Ishikawa (cell line): Measurements from ENCODE around the gene CCDC15.

ENCODE experiments used
- CEBPB ChIP-seq: IDR thresholded peaks from 2 replicates; pipeline ENCODE4 v1.6.1; 2012
- CREB1 ChIP-seq: IDR thresholded peaks from 2 replicates; pipeline ENCODE4 v1.6.1; 2012; ENCODE audit warnings: low read depth
- EGR1 ChIP-seq: IDR thresholded peaks from 2 replicates; pipeline ENCODE4 v1.6.1; 2012
- EP300 ChIP-seq: IDR thresholded peaks from 2 replicates; pipeline ENCODE4 v1.6.1; 2012; ENCODE audit warnings: borderline replicate concordance
- FOXM1 ChIP-seq: IDR thresholded peaks from 2 replicates; pipeline ENCODE4 v1.6.1; 2012; ENCODE audit warnings: low read depth, borderline replicate concordance
- NFIC ChIP-seq: IDR thresholded peaks from 2 replicates; pipeline ENCODE4 v1.6.1; 2012
- RAD21 ChIP-seq: IDR thresholded peaks from 2 replicates; pipeline ENCODE4 v1.6.1; 2012; ENCODE audit warnings: low read depth
- YY1 ChIP-seq: IDR thresholded peaks from 2 replicates; pipeline ENCODE4 v1.6.1; 2012; ENCODE audit warnings: low read depth
- ZBTB7A ChIP-seq: IDR thresholded peaks from 2 replicates; pipeline ENCODE4 v1.6.1; 2012; ENCODE audit warnings: low read depth
- TF ChIP-seq, protein P1 (sequence below): IDR thresholded peaks from 2 replicates; pipeline ENCODE4 v1.6.1; 2012
- TF ChIP-seq, protein P2 (sequence below): IDR thresholded peaks from 2 replicates; pipeline ENCODE4 v1.6.1; 2012; ENCODE audit warnings: low read depth, mild to moderate bottlenecking

Gene CCDC15

DNA sequence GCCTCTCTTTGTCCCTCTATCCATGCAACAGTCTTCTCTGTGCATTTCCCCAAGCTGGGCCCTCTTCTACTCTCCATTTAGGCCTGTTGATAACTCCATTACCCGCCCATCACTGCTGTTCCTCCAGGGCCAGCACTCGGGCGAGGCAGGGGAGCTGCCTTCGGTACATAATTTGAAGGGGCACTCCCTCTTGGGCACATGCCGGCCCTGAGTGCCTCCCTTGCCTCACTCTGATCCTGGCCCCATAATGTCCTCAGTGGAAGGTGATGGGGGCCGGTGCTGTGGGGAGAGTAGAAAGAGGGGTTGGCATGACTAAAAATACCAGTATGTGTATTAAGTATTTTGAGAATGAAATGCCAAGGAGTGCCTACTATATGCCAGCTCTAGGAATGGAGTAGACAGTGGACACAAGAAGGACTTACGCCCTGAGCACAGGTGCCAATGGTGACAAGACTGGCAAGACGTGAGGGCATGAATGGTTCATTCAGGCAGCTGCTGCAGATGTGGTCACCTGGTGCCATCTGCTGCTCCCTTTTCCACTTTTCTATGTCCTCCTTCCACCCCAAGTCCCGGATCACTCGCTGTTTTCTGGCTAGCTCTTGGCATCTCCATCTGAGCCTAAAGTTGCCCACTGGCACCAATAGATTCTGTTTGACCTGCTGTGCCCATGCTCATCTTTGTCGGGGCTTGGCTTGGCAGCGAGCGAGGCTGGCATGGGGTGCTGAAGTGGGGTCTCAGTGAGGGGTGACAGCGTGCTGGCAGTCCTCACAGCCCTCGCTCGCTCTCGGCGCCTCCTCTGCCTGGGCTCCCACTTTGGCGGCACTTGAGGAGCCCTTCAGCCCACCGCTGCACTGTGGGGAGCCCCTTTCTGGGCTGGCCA, 134.8 kb downstream of the CCDC15 start:
- TF ChIP-seq NFIC, result no peak
- no peak for TF ChIP-seq CEBPB
- no peak for TF ChIP-seq FOXM1
- TF ChIP-seq YY1, result no peak
- no peak for TF ChIP-seq ZBTB7A
- no peak for TF ChIP-seq EGR1
- no peak for TF ChIP-seq RAD21
- TF ChIP-seq, protein P1, sequence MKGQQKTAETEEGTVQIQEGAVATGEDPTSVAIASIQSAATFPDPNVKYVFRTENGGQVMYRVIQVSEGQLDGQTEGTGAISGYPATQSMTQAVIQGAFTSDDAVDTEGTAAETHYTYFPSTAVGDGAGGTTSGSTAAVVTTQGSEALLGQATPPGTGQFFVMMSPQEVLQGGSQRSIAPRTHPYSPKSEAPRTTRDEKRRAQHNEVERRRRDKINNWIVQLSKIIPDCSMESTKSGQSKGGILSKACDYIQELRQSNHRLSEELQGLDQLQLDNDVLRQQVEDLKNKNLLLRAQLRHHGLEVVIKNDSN, result no peak

DNA sequence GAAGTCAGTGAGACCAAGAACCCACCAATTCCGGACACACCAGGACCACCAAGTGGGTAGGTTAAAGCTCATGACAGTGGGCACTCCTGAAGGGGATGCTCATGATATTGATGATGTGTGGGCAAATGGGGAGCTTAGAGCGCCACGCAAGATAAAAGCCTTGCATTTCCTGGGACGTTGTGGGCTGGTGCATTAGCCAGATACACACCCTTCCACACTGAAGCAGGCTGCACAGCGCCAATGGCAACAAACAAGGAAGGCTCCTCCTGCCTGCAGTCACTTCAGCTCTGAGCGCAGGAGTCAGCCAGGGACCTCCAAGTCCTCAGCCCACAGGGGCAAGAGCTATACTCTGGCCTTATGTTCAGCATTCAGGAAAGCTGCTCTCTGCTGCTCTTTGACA, 136.8 kb downstream of the CCDC15 start:
- TF ChIP-seq CEBPB (no peak), EGR1 (no peak), CREB1 (no peak), EP300 (no peak)
- TF ChIP-seq, protein P2, sequence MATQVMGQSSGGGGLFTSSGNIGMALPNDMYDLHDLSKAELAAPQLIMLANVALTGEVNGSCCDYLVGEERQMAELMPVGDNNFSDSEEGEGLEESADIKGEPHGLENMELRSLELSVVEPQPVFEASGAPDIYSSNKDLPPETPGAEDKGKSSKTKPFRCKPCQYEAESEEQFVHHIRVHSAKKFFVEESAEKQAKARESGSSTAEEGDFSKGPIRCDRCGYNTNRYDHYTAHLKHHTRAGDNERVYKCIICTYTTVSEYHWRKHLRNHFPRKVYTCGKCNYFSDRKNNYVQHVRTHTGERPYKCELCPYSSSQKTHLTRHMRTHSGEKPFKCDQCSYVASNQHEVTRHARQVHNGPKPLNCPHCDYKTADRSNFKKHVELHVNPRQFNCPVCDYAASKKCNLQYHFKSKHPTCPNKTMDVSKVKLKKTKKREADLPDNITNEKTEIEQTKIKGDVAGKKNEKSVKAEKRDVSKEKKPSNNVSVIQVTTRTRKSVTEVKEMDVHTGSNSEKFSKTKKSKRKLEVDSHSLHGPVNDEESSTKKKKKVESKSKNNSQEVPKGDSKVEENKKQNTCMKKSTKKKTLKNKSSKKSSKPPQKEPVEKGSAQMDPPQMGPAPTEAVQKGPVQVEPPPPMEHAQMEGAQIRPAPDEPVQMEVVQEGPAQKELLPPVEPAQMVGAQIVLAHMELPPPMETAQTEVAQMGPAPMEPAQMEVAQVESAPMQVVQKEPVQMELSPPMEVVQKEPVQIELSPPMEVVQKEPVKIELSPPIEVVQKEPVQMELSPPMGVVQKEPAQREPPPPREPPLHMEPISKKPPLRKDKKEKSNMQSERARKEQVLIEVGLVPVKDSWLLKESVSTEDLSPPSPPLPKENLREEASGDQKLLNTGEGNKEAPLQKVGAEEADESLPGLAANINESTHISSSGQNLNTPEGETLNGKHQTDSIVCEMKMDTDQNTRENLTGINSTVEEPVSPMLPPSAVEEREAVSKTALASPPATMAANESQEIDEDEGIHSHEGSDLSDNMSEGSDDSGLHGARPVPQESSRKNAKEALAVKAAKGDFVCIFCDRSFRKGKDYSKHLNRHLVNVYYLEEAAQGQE, result no peak
- TF ChIP-seq, protein P1, result no peak
